Left ventricle myocardium inferior (tissue), 1 donor: Measurements from ENCODE around the gene CDKN1A. TPM values are rescaled to one million over a fixed set of nuclear protein-coding genes. Genes with fewer than 3 reads are reported as not detected.
"Not testable (repeated sequence)": the region's sequence is repeated elsewhere in the genome, so short reads cannot be mapped to it uniquely, and the experiment has no call there.

Experiments
- DNase-seq: peaks from one replicate; pipeline ENCODE4 v3.0.0-alpha.2; 2020
- H3K27ac ChIP-seq: fragments of 200-600 bp; replicated peaks from 2 replicates; pipeline ENCODE4 v1.8.0; 2021
- H3K27me3 ChIP-seq: fragments of 200-600 bp; 2 replicates; pipeline ENCODE4 v1.8.0; 2021; ENCODE audit warnings: low read depth
- H3K36me3 ChIP-seq: fragments of 200-600 bp; 2 replicates; pipeline ENCODE4 v1.8.0; 2021
- H3K4me1 ChIP-seq: fragments of 200-600 bp; 2 replicates; pipeline ENCODE4 v1.8.0; 2021
- H3K4me3 ChIP-seq: fragments of 200-600 bp; 2 replicates; pipeline ENCODE4 v1.8.0; 2021; ENCODE audit warnings: mild to moderate bottlenecking, moderate library complexity
- H3K9me3 ChIP-seq: fragments of 200-600 bp; replicated peaks from 2 replicates; pipeline ENCODE4 v1.8.0; 2021
- intact Hi-C: fragments of 100-400 bp; cut with micrococcal nuclease; formaldehyde crosslinking; loops from one replicate; pipeline ENCODE4 v1.11.0; 2022
- total RNA-seq: library from RNA; stranded (reverse); fragmentation: NEBNext Ultra II Directional; extraction: Animal tissue kit (Norgen Biotek cat#: 25700); gene quantifications from one replicate; pipeline ENCODE4 v1.2.1, GENCODE V29; 2021
- TF ChIP-seq, protein P1 (sequence below): fragments of 200-600 bp; IDR thresholded peaks from 2 replicates; pipeline ENCODE4 v1.8.0; 2021; ENCODE audit warnings: antibody characterized with exemption, mild to moderate bottlenecking, borderline replicate concordance
- donor health status: DM: no; HTN: yes; CAD: no; lungs with severe emphysema.

The CDKN1A gene
- total RNA-seq, 1 donor from 2014 or later, result 67.2 TPM

- H3K27me3 ChIP-seq, result no peaks in the 10 kb centered on the region
- H3K9me3 ChIP-seq, result no peaks in the 10 kb centered on the region
- TF ChIP-seq, protein P1, sequence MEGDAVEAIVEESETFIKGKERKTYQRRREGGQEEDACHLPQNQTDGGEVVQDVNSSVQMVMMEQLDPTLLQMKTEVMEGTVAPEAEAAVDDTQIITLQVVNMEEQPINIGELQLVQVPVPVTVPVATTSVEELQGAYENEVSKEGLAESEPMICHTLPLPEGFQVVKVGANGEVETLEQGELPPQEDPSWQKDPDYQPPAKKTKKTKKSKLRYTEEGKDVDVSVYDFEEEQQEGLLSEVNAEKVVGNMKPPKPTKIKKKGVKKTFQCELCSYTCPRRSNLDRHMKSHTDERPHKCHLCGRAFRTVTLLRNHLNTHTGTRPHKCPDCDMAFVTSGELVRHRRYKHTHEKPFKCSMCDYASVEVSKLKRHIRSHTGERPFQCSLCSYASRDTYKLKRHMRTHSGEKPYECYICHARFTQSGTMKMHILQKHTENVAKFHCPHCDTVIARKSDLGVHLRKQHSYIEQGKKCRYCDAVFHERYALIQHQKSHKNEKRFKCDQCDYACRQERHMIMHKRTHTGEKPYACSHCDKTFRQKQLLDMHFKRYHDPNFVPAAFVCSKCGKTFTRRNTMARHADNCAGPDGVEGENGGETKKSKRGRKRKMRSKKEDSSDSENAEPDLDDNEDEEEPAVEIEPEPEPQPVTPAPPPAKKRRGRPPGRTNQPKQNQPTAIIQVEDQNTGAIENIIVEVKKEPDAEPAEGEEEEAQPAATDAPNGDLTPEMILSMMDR, result no peak
- H3K4me1 ChIP-seq, result no peaks in the 10 kb centered on the region
- H3K4me3 ChIP-seq, result no peak overlapping the region
- intact Hi-C loops, result no loop called here
- H3K27ac ChIP-seq, result no peak overlapping the region
- DNase-seq, result no peak
- no peaks in the 10 kb centered on the region for H3K36me3 ChIP-seq
Measured at GRCh38 chr6:36720251-36721141, 42.0 kb downstream of the CDKN1A start.

GRCh38 chr6:36721369-36722140 is 43.0 kb downstream of the CDKN1A start:
- TF ChIP-seq, protein P1, result no peak
- Histone ChIP-seq H3K9me3 (no peaks in the 10 kb centered on the region), H3K27me3 (no peaks in the 10 kb centered on the region), H3K4me3 (no peak overlapping the region), H3K4me1 (peaks cover 4% of the 10 kb centered on the region), H3K27ac (no peak overlapping the region), H3K36me3 (no peaks in the 10 kb centered on the region)
- intact Hi-C loops, result no loop called here
- DNase-seq, result no peak

DNA sequence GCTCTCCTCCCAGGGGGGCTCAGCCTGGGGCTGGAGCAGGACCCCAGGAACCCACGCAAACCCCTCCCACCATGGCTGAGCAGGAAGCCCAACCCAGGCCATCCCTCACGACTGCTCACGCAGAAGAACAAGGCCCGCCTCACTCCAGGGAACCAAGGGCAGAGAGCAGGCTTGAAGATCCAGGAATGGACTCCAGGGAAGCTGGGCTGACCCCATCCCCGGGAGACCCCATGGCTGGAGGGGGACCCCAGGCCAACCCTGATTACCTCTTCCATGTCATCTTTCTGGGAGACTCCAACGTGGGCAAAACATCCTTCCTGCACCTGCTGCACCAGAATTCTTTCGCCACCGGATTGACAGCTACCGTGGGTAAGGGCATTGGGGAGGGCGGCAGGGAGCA is 43.9 kb downstream of the CDKN1A start:
- no peak overlapping the region for H3K4me3 ChIP-seq
- H3K4me1 ChIP-seq, result peaks cover 4% of the 10 kb centered on the region
- H3K9me3 ChIP-seq, result no peaks in the 10 kb centered on the region
- no peak overlapping the region for H3K27ac ChIP-seq
- H3K36me3 ChIP-seq, result no peaks in the 10 kb centered on the region
- no peaks in the 10 kb centered on the region for H3K27me3 ChIP-seq
- TF ChIP-seq, protein P1, result no peak
- intact Hi-C loops, result no loop called here
- DNase-seq, result no peak

DNA sequence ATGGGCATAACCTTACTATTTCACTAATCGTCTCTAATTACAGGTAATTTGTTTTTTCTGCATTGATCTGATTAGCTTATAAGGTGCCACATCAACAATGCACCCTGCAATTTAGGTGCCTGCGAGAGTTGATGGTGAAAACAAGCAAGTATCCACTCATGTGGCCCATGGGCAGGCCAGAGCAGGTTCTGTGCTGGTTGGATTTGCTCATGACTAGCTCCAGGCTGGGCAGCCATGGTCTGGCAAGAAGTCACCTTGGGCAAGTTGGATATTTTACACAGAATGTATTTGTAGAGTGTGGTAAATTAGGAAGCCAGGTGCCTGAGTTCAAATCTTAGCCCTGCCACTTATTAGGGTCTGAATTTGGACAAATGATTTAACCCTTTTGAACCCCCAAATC is 44.4 kb downstream of the CDKN1A start:
- peaks cover 4% of the 10 kb centered on the region for H3K4me1 ChIP-seq
- no peaks in the 10 kb centered on the region for H3K9me3 ChIP-seq
- TF ChIP-seq, protein P1, result no peak
- no peak overlapping the region for H3K4me3 ChIP-seq
- intact Hi-C loops, result no loop called here
- H3K27me3 ChIP-seq, result no peaks in the 10 kb centered on the region
- no peak overlapping the region for H3K27ac ChIP-seq
- DNase-seq, result no peak
- no peaks in the 10 kb centered on the region for H3K36me3 ChIP-seq

DNA sequence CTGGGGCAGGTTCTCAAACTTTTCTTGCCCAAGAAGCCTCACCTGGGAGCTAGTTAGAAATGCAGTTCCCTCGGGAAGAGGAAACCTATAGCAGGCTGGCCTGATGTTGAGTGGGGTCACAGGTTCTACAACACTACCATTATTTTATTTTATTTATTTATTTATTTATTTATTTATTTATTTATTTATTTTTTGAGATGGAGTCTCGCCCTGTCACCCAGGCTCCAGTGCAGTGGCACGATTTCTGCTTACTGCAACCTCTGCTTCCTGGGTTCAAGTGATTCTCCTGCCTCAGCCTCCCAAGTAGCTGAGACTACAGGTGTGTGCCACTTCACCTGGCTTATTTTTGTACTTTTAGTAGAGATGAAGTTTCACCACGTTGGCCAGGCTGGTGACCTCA is 45.5 kb downstream of the CDKN1A start:
- H3K4me3 ChIP-seq, H3K36me3 ChIP-seq, H3K27me3 ChIP-seq, intact Hi-C loops, H3K9me3 ChIP-seq, DNase-seq, H3K4me1 ChIP-seq, H3K27ac ChIP-seq: not testable (repeated sequence)
